ENCODE results near the gene DDX25.
A peak's percentile ranks its signal among the peaks of the same experiment; 100 is the strongest.
"Not testable (repeated sequence)": the region's sequence is repeated elsewhere in the genome, so short reads cannot be mapped to it uniquely, and the experiment has no call there.

DDX25 gene

DNA sequence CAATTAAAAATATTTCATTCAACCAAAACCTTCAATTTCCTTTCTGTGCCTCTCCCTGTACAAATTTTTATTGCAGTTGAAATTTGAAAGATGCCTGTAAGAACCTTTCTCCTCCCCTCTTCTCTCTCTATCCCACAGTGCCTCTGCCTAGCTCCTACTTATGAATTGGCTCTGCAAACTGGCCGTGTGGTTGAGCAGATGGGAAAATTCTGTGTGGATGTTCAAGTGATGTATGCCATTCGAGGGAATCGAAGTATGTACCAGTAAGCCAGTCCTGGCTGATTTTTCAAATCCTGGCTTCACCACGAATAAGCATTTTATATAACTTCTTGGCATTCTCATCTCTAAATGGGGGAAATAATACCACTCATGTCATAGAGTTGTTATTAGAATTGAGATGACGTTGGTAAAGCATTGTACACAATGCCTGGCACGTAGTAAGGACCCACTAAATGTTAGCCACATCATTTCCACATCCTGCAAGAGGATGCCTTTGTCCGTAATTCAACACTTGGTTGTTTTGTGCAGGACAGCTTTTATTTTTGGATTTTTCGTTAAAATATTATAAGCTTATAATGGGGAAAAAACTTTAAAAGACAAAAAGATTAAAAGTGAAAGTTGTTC is 6.0 kb downstream of the DDX25 start:
- DNase-seq = no peak

DNA sequence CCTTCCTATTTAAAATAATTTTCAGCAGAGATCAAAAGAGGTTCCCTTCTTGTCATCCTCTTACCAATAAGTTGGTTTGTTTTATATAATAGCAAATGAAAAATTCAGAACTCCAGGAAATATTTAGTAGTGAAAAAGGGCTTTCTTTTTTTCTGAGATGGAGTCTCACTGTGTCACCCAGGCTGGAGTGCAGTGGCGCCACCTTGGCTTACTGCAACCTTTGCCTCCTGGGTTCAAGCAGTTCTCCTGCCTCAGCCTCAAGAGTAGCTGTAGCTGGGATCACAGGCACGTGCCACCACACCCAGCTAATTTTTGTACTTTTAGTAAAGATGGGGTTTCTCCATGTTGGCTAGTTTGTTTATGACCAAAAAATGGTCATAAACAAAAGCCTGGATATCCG is 10.3 kb downstream of the DDX25 start:
- not testable (repeated sequence) for DNase-seq

DNA sequence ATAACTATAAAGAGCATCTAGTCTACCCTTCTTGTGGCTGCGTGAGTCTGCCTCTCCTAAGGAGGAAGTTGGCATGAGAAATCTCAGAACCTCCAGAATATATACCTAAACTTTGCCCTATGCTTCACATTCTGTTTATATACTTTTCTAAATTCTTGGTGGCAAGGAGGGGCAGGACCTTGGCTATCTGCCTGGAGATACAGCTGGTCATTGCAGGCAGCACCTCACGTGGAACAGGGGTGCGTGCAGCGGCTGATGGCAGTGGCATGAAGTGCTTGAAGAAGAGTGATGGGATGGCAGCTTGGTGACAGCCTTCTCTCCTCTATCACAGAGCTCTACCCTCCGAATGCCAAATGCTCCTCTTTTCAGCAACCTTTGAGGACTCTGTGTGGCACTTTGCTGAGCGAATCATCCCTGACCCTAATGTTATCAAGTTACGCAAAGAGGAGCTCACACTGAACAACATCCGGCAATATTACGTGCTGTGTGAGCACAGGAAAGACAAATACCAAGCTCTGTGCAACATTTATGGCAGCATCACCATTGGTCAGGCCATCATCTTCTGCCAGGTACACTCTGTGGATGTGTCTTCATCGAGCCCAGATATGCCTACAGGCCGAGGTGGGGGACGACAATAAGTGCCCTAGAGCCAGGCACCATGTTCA is 12.5 kb downstream of the DDX25 start:
- no peak for DNase-seq

DNA sequence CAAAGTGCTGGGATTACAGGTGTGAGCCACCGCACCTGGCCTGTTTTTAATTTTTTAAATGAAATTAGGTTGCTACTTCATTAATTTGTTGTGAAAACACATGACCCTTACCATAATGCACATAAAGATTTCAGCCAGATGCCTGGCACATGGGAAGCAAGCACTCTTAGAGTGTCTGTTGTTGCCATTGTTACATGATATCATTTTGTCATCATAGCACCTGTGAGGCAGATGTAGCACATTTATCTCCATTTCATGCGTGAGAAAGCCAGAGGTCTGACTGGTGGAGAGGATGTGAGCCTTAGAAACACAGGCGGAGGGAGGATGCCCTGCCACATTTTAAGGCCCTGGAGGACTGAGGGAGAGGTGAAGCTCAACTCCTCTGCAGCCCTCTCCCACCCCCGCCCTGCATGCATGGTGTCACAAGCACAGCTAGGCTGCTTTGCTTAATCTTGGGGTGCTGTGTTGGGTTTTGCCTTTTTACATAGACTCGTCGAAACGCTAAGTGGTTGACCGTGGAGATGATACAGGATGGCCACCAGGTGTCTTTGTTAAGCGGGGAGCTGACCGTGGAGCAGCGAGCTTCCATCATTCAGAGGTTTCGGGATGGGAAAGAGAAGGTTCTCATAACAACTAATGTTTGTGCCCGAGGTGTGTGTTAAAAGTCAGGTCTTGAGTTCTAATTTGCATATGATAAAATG is 14.0 kb downstream of the DDX25 start:
- DNase-seq = no peak

DNA sequence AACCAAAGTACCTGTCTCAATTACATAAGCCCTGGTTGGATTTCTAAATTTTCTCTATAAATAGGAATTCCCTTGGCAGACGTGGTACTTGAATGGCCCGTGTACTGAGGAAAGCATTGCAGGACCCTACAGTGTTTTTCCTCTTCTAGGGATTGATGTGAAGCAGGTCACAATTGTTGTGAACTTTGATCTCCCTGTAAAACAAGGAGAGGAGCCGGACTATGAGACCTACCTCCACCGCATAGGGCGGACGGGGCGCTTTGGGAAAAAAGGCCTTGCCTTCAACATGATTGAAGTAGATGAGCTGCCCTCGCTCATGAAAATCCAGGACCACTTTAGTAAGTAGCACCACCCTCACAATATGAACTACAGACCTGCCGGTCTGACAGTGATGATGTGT is 16.7 kb downstream of the DDX25 start:
- DNase-seq = no peak

DNA sequence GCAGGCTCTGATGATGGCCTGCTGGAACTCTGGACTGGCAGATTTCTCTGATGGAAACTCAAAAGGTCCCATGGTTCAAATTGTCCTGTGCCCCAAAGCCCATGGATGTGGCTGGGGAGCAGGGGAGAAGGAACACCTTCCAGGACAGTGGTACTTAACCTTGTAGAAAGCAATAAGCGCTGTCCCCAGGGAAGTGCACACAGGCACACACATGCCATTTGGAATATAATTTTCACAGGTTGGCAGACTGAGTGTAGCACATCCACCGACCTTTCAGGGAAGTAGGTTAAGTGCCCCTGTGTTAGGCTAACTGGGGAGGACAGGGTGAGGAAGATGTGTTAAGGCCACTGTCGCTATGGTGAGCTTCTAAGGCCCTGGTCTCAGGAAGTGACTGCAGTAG is 17.8 kb downstream of the DDX25 start:
- DNase-seq = no peak

DNA sequence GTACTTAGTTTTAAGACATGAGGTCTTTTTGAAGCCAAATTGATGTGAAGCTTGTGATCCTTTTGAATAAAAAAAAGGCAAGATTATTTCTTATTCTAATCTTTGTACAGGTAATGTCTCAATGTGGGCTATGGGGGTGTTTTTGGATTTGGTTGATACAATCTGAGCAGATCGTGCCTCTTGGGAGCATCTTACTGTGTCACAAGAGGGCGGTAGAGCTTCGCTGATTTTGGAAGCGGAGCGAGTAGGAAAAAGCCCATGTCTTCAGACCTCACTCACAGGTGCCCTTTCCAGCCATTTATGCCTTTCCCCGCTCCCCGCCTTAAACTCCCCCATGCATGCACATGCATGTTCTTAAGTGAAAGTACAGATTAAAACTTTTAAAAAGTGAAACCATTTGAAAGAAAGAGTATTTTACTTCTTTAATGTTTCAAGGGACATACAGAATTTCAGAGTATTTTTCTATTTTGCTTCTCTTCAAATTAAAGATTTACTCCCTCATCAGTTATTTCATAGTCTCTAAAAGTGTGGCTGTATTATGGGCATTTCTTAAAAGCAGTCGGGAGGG is 18.8 kb downstream of the DDX25 start:
- DNase-seq = peak; percentile 31

DNA sequence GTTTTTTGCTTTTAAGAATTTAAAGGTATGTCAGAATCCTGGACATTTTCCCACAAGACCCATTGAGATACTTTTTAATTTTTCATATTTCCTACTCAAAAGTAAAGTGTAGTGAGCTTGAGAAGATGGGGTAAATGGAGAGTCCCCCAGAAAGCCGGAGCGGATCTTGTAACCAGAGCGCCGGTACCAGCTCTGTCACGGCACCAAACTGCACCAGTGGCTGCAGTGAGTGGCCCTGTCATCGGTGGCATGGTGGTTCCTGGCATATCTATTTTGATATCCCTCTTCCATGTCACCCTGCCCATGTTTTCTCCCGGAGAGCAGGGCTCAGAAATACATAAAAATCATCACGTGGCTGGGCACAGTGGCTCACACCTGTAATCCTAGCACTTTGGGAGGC is 19.3 kb downstream of the DDX25 start:
- DNase-seq = no peak

DNA sequence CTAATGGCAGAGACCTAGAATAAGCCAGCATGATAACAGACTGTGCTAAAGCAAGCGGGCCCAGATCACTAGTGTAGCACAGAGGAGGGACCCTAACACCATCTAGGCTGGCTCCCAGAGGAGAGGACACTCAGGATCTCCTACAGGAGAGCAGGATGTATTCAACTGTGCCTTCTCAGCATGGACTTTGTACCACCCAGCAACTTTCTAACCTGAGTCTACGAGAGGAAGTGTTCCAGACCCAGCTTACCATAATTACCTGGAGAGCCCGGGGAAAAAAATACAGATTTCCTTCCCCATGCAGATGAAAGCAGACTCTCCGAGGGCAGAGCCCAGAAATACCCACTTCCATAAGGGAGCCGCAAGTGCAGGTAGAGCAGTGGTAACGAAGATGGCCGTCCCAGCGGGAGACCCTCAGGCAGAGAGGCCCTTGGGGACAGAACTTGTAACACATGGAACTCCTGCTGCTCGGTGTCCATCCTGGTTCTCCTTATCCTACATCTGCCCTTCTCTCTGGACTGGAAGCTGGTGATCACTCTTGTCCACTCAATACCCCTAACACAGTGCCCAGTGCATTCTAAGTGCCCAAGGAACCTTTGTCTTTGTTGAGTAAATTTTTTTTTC is 20.2 kb downstream of the DDX25 start:
- DNase-seq = no peak

DNA sequence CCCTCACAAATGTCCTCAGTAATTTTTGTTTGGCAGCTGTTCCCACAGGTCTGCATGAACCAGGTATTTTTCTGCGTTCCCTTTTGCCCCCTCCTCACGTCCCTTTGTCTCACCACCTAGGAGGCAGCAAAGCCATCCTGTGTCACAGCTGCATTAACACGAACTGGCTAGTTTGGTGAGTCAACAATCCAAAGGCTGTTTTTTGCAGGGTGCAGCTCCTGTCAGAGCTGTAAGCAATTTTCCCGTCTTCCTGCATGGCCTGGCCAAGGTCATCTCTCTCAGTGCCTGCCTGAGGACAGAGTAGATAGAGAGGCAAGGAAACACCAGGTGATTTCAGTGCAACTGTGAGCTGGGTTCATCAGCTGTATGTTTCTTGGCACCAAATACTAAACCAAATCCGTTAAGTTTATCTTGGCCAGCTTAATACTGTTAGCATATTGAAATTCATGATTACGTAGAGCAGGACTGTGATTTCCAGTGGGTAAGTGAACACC is 21.0 kb downstream of the DDX25 start:
- DNase-seq = no peak

DNA sequence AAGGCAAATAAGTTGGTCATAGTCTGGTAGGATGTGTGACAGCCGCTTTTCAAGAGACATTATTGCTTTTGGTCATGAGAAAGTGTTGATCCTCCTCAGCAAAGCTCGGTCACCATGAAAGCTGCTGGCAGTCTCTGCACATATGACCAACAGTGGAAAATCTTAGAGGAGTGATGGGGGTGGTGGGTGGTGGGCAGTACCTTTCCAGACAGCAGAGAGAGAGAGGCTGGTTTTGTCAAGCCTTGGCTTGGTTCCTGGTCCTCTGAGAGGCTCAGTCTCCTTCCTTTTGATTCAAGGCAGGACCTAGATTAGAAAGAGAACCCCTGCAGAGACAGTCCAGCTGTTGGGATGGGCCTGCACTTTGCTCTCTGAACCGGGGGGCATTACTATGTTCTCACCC is 21.5 kb downstream of the DDX25 start:
- DNase-seq = no peak

DNA sequence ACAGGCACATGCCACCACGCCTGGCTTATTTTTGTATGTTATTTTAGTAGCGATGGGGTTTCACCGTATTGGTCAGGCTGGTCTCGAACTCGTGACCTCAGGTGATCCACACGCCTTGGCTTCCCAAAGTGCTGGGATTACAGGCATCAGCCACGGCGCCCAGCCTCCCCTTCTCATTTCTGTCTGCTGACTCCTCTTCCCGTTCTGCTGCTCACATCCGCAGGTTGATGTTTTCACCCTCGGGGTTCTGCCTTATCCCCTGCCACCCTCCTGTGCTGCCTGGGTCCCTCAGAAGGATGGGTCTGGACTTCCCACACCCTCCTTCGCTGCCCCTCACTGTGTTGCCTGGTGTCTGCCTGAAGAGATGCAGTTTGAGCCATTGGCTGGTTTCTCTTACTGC is 22.4 kb downstream of the DDX25 start:
- no peak for DNase-seq

DNA sequence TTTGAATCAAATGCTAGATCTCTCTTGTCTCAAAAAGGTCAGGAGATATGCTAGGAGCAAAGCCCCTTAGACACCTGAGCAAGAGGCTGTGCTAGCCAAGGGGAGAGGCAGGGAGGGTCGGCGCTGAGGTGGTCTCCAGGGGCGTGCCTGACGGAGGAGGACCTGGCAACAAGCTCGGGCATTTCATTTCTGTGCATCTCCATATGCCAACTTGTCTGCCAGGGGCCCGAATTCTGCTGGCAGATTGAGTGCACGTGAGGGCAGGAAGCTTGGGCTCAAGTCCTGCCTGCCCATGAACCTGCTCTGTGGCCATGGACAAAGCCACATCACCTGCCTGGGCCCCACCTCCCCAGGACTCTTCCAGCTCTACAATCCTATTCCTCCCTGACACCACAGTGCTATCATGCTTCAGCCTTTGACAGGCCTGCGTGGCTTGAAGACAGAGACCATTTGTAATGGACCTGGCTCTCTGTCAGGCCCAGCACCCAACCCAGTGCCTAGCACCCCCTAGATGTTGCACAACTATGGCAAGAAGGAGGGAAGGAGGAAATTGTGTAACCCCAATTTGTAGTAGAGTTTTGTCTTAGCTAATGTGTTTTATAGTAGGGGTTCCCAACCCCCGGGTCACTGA is 25.3 kb downstream of the DDX25 start:
- DNase-seq = no peak

DNA sequence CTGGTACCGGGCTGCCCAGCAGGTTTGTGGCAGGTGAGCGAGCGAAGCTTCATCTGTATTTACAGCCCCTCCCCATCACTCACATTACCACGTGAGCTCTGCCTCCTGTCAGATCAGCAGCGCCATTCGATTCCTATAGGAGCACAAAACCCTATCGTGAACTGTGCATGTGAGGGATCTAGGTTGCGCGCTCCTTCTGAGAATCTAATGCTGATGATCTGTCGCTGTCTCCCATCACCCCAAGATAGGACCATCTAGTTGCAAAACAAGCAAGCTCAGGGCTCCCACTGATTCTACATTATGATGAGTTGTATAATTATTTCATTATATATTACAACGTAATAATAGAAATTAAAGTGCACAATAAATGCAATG is 25.8 kb downstream of the DDX25 start:
- DNase-seq = no peak

DNA sequence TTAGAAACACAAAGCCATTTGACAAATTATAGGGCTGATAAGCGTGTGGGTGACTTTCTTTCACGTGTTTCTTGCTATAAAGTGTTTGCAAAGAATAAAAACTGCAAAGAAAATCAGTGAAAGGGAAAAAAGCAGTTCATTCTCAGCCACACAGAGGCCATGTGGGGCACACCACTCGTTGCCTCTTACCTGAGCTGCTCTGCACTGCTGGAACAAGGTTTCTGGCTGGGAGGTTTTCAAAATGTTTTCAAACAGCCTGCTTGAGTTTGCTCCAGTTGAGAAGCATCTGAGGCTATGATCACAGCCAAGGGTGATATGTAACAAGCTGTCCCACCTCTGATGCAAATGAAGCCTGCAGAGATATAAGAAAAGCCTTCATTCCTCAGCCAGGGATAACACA is 26.8 kb downstream of the DDX25 start:
- DNase-seq = no peak

DNA sequence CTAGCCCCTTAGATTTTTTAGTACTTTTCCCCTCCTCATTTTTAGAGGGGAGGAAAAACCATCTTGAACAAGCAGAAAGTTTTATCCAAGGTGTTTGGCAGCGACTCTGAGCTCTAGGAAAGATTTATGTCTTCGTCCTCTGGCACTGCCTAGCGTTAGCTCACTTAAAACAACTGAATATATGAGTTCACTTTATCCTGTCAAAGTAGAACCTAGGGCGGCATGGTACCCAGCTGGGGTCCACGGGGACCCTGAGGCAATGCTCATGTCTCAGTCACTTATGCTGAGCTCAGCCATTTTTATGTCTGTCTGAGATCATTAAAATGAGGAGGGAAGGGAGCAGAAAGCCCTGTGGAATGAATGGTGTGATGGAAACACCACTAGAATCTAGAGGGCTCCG is 27.4 kb downstream of the DDX25 start:
- DNase-seq = no peak

DNA sequence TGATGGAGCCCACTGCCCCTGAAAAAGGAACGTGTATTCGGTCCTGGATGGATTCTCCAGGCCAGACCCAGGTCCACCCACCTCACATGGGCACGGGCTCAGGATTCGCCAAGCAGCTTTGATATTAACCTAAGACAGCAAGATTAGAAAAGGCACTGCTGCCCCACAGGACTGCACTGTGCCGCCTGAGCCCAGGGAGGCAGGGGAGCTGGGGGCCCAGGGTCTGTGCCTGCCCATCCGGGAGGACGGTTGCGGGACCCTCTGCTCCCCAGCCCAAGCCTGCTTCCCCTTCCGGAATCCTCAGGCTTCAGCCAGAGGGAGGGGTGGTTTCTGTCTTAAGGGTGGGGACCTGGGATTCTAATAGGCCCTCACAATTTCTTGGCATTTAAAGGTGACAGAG is 28.0 kb downstream of the DDX25 start:
- no peak for DNase-seq

DNA sequence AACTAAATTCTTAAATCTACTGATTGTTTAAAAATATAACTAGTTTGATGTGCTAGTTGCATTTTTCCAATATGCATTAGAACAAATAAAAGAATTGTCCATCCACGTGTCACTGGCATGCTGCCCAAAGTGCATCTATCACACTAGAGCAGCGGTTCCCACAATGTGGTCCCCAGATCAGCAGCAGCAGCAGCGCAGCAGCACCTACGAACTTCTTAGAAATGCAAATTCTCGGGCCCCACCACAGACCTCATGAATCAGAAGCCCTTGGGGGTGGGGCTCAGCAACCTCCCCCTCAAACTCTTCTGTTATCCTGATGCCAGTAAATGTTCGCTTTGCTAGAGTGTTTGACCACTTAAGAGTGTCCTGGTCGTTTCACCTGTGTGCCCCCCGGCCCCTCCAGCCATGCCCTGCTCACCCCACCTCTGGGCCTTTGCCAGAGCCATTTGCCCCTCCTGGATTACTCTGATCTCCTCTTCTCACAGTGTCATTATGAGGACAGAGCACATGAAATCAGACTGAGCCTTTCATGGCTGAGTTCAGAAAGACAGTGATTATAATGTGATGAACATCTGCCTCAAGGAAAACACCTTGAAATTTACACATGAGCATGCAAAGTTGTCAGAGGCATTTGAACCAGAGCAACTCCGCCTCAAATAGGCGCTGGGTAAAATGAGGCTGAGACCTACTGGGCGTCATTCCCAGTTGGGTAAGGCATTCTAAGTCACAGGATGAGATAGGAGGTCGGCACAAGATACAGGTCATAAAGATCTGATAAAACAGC is 28.9 kb downstream of the DDX25 start:
- DNase-seq = no peak

DNA sequence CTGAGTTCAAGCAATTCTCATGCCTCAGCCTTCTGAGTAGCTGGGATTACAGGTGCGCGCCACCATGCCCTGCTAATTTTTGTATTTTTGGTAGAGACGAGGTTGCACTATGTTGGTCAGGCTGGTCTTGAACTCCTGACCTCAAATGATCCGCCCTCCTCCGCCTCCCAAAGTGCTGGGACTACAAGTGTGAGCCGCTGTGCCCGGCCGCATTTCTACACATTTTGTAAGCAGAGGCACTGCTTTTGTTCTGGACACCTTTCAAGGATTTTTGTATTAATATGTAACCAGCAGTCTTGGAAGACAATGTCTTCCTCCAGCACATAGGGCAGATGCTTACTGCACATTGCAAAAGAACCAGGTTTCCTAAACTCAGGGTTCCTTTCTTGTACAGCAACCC is 30.2 kb downstream of the DDX25 start:
- no peak for DNase-seq

DNA sequence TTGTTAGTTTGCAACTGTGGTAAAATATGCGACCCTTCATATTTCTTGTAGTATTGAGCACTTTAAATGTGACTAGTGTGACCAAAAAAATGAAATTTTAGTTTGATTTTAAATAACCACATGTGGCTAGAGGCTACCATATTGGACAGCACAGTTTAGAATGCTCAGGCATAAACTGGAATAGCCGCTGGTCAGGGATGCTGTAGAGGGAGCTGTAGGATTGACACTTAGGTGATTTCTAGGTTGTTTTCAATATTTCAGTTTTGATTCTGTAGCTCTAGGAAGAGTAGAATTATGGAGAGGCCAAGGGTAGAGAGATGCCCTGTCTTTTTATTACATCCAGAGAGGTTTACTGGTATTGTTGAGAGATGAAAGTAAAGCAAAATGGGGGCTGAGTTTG is 30.7 kb downstream of the DDX25 start:
- no peak for DNase-seq

DNA sequence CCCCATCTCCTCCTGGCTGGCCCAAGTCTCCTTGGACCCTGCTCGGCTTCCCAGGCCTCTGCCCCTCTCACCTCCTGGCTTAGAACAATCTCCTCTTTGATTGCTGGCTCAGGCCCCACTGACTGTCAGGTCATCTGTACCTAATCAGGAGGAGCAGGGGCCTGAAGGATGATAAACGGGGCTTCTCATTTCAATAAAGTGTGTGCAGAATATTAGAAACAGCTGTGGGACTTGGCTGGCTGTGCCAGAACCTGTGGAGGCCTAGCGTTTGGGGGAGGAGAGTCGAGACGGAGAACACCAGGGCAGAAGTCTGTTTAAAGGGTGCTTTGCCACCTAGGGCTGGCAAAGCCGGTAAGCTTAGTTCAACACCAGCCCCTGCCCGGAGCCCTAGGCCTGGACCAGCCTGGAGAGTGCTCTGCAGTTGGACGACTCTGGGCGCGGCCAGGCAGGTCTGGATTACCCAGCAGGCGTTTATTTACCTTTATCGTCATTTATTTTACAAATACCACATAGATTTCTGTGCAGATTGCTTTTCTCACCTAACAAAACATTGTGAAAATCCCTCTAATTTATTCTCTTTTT is 31.4 kb downstream of the DDX25 start:
- no peak for DNase-seq

DNA sequence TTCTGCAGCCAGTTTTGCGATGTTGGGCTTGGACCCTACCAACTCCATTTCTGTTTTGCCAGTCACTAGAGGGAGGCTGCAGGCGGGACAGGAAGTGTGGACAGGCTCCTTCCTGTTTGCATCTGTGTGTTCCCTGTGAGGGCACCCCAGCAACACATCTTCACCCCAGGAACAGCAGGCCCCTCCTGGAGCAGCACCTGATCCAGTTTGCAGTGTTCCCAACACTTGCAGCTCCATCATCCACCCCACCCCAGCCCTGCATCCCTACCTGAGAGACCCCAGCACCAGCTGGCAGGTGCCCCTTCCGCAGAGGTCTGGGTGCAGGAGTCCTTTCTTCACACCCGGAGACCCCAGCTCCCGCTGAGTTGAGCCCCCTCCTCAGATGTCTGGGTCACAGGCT is 34.1 kb downstream of the DDX25 start:
- no peak for DNase-seq
